ENCODE data around the gene INS. TPM values are rescaled to one million over a fixed set of nuclear protein-coding genes. Genes with fewer than 3 reads are reported as not detected.

Gene INS
- total RNA-seq, 1 donor from 2014 or later, result not detected

- no peak for DNase-seq (ENCODE audit: low spot score in 2 of 2, unreplicated experiment in 2 of 2)
- H3K36me3 Mint-ChIP-seq, result no peaks in the 10 kb centered on the region
- no peak overlapping the region for H3K27ac Mint-ChIP-seq
- no peak for TF ChIP-seq CTCF (IDR thresholded peaks at IDR 0.05; ENCODE audit: unreplicated experiment)
- no peak overlapping the region for H3K4me3 Mint-ChIP-seq
- H3K4me1 Mint-ChIP-seq, result no peaks in the 10 kb centered on the region
- H3K27me3 Mint-ChIP-seq (ENCODE audit: low read depth), result peaks cover 2% of the 10 kb centered on the region
- no peaks in the 10 kb centered on the region for H3K9me3 Mint-ChIP-seq
Measured at GRCh38 chr11:2165571-2165970, 4.6 kb upstream of the INS start.

GRCh38 chr11:2164861-2165555 lies 4.0 kb upstream of the INS start:
- no peak overlapping the region for H3K27ac Mint-ChIP-seq
- no peaks in the 10 kb centered on the region for H3K36me3 Mint-ChIP-seq
- no peaks in the 10 kb centered on the region for H3K9me3 Mint-ChIP-seq
- H3K4me1 Mint-ChIP-seq, result no peaks in the 10 kb centered on the region
- no peak overlapping the region for H3K4me3 Mint-ChIP-seq
- TF ChIP-seq CTCF (IDR thresholded peaks at IDR 0.05; ENCODE audit: unreplicated experiment), result no peak
- DNase-seq (ENCODE audit: low spot score in 2 of 2, unreplicated experiment in 2 of 2), result no peak
- peaks cover 2% of the 10 kb centered on the region for H3K27me3 Mint-ChIP-seq (ENCODE audit: low read depth)

- Mint-ChIP-seq H3K4me3 (no peak overlapping the region), H3K9me3 (no peaks in the 10 kb centered on the region), H3K27me3 (ENCODE audit: low read depth) (peaks cover 2% of the 10 kb centered on the region), H3K4me1 (no peaks in the 10 kb centered on the region), H3K27ac (no peak overlapping the region), H3K36me3 (no peaks in the 10 kb centered on the region)
- no peak for DNase-seq (ENCODE audit: low spot score in 2 of 2, unreplicated experiment in 2 of 2)
- TF ChIP-seq CTCF (IDR thresholded peaks at IDR 0.05; ENCODE audit: unreplicated experiment), result no peak
Measured at GRCh38 chr11:2164081-2164480, 3.1 kb upstream of the INS start.

GRCh38 chr11:2163428-2163978 lies 2.5 kb upstream of the INS start:
- Mint-ChIP-seq H3K4me1 (no peaks in the 10 kb centered on the region), H3K27ac (no peak overlapping the region), H3K4me3 (no peak overlapping the region), H3K36me3 (no peaks in the 10 kb centered on the region), H3K9me3 (no peaks in the 10 kb centered on the region), H3K27me3 (ENCODE audit: low read depth) (peaks cover 2% of the 10 kb centered on the region)
- no peak for DNase-seq (ENCODE audit: low spot score in 2 of 2, unreplicated experiment in 2 of 2)
- no peak for TF ChIP-seq CTCF (IDR thresholded peaks at IDR 0.05; ENCODE audit: unreplicated experiment)

GRCh38 chr11:2159536-2160413 lies 1.2 kb downstream of the INS start:
- no peak for DNase-seq (ENCODE audit: low spot score in 2 of 2, unreplicated experiment in 2 of 2)
- Mint-ChIP-seq H3K36me3 (no peaks in the 10 kb centered on the region), H3K27ac (no peak overlapping the region), H3K27me3 (ENCODE audit: low read depth) (peaks cover 3% of the 10 kb centered on the region), H3K4me1 (no peaks in the 10 kb centered on the region), H3K9me3 (no peaks in the 10 kb centered on the region), H3K4me3 (no peak overlapping the region)
- TF ChIP-seq CTCF (IDR thresholded peaks at IDR 0.05; ENCODE audit: unreplicated experiment), result no peak
